ENCODE measurements around the gene ADGRA1. TPM values are rescaled to one million over a fixed set of nuclear protein-coding genes. Genes with fewer than 3 reads are reported as not detected.

Gene ADGRA1
- polyA plus RNA-seq, 2 of the 4 experiments (the other 2 are of a cell fraction), result not detected

- TF ChIP-seq RAD21 (conservative IDR thresholded peaks at IDR 0.05 in 1 of 2, IDR thresholded peaks at IDR 0.05 in 1 of 2), result no peak
Measured at GRCh38 chr10:133160826-133161471, 73.2 kb downstream of the ADGRA1 start (continued).

DNA sequence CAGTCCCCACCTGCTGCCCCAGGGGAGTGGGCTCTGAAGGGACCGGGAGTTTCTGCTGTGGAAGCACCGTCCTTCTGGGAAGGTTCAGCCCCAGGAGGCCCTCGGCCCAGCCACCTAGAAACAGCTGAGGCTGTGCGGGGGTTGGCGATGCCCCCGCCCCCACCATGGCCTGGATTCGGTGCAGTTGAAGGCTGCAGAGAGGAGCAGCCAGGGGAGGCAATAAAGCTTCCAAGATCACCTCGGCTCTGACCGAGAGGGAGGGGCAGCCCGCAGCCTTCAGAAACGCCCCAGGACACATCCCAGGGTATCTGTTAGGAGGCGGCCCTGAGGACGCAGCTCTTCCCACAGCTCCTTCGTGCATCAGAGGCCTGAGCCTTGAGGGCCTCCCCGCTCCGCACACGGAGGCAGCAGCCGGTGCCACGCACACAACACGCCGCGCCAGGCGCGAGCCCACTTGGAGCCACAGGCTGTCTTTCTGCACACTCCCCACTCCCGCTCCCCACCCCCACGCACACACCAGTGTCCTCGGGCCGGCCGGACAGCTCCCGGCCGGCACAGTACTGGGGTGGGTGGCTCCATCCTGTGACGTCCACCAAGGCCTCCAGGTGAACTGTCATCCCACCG lies 73.9 kb downstream of the ADGRA1 start:
- H3K27ac ChIP-seq, result no peak overlapping the region
- no peak for ATAC-seq
- peaks cover 15% of the 10 kb centered on the region for H3K4me1 ChIP-seq
- TF ChIP-seq KDM1A (IDR thresholded peaks at IDR 0.05; ENCODE audit: low read depth) (no peak), HOXB5 (CRISPR knock-in tag; IDR thresholded peaks at IDR 0.05) (no peak), POLR2A (IDR thresholded peaks at IDR 0.05; ENCODE audit: low read length) (no peak), TFCP2L1 (CRISPR knock-in tag; IDR thresholded peaks at IDR 0.05) (no peak), RFX5 (IDR thresholded peaks at IDR 0.05) (no peak), POLR2AphosphoS2 (conservative IDR thresholded peaks at IDR 0.05; ENCODE audit: low read length) (no peak), FOXS1 (CRISPR knock-in tag; IDR thresholded peaks at IDR 0.05) (no peak), SMC3 (IDR thresholded peaks at IDR 0.05) (no peak), NFE2L2 (conservative IDR thresholded peaks at IDR 0.05; ENCODE audit: low read length) (no peak), RAD21 (conservative IDR thresholded peaks at IDR 0.05 in 1 of 2, IDR thresholded peaks at IDR 0.05 in 1 of 2) (no peak), ZC3H11A (IDR thresholded peaks at IDR 0.05) (no peak), MAFK (IDR thresholded peaks at IDR 0.05; ENCODE audit: partially characterized antibody) (no peak), MAZ (IDR thresholded peaks at IDR 0.05; ENCODE audit: borderline replicate concordance, low read depth, low read length) (no peak), JUN (IDR thresholded peaks at IDR 0.05) (no peak), KDM5A (IDR thresholded peaks at IDR 0.05) (no peak), FOSB (CRISPR knock-in tag; IDR thresholded peaks at IDR 0.05) (no peak)
- TF ChIP-seq, protein P1, sequence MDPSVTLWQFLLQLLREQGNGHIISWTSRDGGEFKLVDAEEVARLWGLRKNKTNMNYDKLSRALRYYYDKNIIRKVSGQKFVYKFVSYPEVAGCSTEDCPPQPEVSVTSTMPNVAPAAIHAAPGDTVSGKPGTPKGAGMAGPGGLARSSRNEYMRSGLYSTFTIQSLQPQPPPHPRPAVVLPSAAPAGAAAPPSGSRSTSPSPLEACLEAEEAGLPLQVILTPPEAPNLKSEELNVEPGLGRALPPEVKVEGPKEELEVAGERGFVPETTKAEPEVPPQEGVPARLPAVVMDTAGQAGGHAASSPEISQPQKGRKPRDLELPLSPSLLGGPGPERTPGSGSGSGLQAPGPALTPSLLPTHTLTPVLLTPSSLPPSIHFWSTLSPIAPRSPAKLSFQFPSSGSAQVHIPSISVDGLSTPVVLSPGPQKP (IDR thresholded peaks at IDR 0.05; ENCODE audit: low read depth, low read length), result no peak
- POLR2A ChIA-PET, result no interaction called here
- H3K9me3 ChIP-seq, result no peaks in the 10 kb centered on the region
- no peak for FAIRE-seq
- H3K4me2 ChIP-seq, result peak overlapping the region; percentile 100; the same call in 1 of the 3 replicates
- no peak overlapping the region for H3K4me3 ChIP-seq
- WGBS (ENCODE audit: missing lambda C conversion rate), result 94% methylated on average over 10 of the region's 33 CpGs
- CTCF ChIA-PET, result interaction anchor here (0.6 to 2.0 kb wide), 4 partner anchors 10 to 146 kb away, joined by 3 to 8 read pairs (median 4); no protein-coding TSS in a partner anchor
- DNase-seq (ENCODE audit: low read depth in 1 of 2, low spot score in 1 of 2), result no peak

- POLR2A ChIA-PET, result no interaction called here
- ATAC-seq, result no peak
- TF ChIP-seq JUN (IDR thresholded peaks at IDR 0.05) (no peak), ZSCAN20 (CRISPR knock-in tag; IDR thresholded peaks at IDR 0.05) (no peak), GATA3 (IDR thresholded peaks at IDR 0.05; ENCODE audit: borderline replicate concordance) (no peak), MAX (IDR thresholded peaks at IDR 0.05) (no peak)
- Histone ChIP-seq H3K9me3 (no peaks in the 10 kb centered on the region), H3K27ac (no peak overlapping the region), H3K4me3 (no peak overlapping the region), H3K4me2 (no peak overlapping the region), H3K4me1 (peaks cover 15% of the 10 kb centered on the region)
- 84% methylated on average over 21 of the region's 22 CpGs for WGBS (ENCODE audit: missing lambda C conversion rate)
- CTCF ChIA-PET, result interaction anchor here (1.0 kb wide), 1 partner anchor 89 kb away, joined by 3 read pairs; no protein-coding TSS in a partner anchor
- no peak for DNase-seq (ENCODE audit: low read depth in 1 of 2, low spot score in 1 of 2)
- no peak for FAIRE-seq
Measured at GRCh38 chr10:133162178-133162909, 74.6 kb downstream of the ADGRA1 start.
